Measurements from ENCODE around the gene MAN2A2.

DNA sequence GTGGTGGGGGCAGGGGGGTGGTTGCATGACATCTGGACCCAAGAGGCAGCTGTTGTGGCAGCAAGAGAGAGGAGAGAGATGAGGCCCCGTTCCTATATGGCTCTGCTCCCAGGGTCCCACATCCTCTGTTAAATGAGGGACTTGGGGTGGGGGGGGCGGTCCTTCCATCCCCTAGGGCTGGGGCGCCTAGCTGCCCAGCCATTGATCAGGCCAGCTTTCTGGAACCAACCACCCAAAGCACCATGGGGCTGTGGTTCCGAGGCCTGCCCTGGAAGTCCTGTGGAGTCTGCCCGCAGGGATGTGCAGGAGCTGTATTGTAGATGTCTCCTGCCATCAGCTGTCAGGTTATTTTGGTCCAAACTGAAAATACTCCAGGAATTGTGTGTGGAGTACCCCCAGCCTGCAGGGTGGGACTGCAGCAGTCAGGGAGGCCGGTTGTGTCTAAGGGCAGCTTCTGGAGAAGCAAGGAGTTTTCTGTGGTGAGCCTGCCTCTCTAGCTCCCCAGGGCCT, 29.6 kb upstream of the MAN2A2 start:
- TF ChIP-seq, protein P1, sequence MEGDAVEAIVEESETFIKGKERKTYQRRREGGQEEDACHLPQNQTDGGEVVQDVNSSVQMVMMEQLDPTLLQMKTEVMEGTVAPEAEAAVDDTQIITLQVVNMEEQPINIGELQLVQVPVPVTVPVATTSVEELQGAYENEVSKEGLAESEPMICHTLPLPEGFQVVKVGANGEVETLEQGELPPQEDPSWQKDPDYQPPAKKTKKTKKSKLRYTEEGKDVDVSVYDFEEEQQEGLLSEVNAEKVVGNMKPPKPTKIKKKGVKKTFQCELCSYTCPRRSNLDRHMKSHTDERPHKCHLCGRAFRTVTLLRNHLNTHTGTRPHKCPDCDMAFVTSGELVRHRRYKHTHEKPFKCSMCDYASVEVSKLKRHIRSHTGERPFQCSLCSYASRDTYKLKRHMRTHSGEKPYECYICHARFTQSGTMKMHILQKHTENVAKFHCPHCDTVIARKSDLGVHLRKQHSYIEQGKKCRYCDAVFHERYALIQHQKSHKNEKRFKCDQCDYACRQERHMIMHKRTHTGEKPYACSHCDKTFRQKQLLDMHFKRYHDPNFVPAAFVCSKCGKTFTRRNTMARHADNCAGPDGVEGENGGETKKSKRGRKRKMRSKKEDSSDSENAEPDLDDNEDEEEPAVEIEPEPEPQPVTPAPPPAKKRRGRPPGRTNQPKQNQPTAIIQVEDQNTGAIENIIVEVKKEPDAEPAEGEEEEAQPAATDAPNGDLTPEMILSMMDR (IDR thresholded peaks at IDR 0.05; ENCODE audit: control extremely low read depth in 1 of 3, insufficient read depth in 1 of 3, low read depth in 1 of 3, low read length in 3 of 3) = no peak
- TF ChIP-seq HDAC6 (IDR thresholded peaks at IDR 0.05; ENCODE audit: low read depth, low read length) (no peak), YY1 (IDR thresholded peaks at IDR 0.05; ENCODE audit: low read depth, low read length) (no peak), SIN3A (conservative IDR thresholded peaks at IDR 0.05 in 1 of 2, IDR thresholded peaks at IDR 0.05 in 1 of 2; ENCODE audit: low read depth in 1 of 2, low read length in 2 of 2) (no peak), POLR2AphosphoS5 (IDR thresholded peaks at IDR 0.05; ENCODE audit: low read depth, low read length) (no peak), HDAC2 (IDR thresholded peaks at IDR 0.05; ENCODE audit: borderline replicate concordance in 1 of 2, low read depth in 2 of 2, low read length in 2 of 2) (no peak), BACH1 (IDR thresholded peaks at IDR 0.05; ENCODE audit: low read length) (no peak), EZH2 (IDR thresholded peaks at IDR 0.05; ENCODE audit: low read depth, low read length, severe bottlenecking) (no peak), EP300 (IDR thresholded peaks at IDR 0.05; ENCODE audit: borderline replicate concordance in 1 of 2, low read depth in 2 of 2, low read length in 2 of 2) (no peak), RFX5 (IDR thresholded peaks at IDR 0.05; ENCODE audit: borderline replicate concordance, low read depth, low read length) (no peak), POLR2A (IDR thresholded peaks at IDR 0.05; ENCODE audit: control extremely low read depth in 1 of 2, low read depth in 2 of 2, low read length in 2 of 2) (no peak), GABPA (IDR thresholded peaks at IDR 0.05; ENCODE audit: borderline replicate concordance, insufficient read depth, low read length) (no peak), NRF1 (IDR thresholded peaks at IDR 0.05; ENCODE audit: low read depth, low read length) (no peak)
- TF ChIP-seq, protein P2, sequence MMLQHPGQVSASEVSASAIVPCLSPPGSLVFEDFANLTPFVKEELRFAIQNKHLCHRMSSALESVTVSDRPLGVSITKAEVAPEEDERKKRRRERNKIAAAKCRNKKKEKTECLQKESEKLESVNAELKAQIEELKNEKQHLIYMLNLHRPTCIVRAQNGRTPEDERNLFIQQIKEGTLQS (IDR thresholded peaks at IDR 0.05; ENCODE audit: insufficient read depth, low read depth, low read length) = no peak
